PC-9 (cell line): ENCODE measurements around the gene SETD1B. TPM values are rescaled to one million over a fixed set of nuclear protein-coding genes. Genes with fewer than 3 reads are reported as not detected.

Source experiments
- BruUV-seq: library from RNA; stranded (reverse); fragments of 400-500 nt; replicated peaks from 2 replicates; lab custom pipeline; 2021; lab: Mats Ljungman, UMichigan
- CTCF ChIA-PET: fragments of 300-600 bp; sonication (Branson Sonifier 250); formaldehyde crosslinking; loops from one replicate; lab custom pipeline; 2022; ENCODE audit warnings: antibody characterized with exemption; lab: Charles Lee
- POLR2A ChIA-PET: fragments of 300-600 bp; sonication (Branson Sonifier 250); formaldehyde crosslinking; loops from one replicate; lab custom pipeline; 2022; ENCODE audit warnings: antibody characterized with exemption; ENCODE audit not compliant: unreplicated experiment; lab: Charles Lee
- DNase-seq, 2 experiments: peaks; one replicate each; pipeline versions ENCODE4 v3.0.0 to v3.0.0-alpha.2; 2015 to 2022; ENCODE audit warnings: mixed read lengths in 1 of 2
- H2AFZ ChIP-seq: fragments of 200-600 bp; sonication (generic); 2 replicates; pipeline ENCODE4 v1.8.1; 2017; ENCODE audit warnings: antibody characterized with exemption
- H3F3A ChIP-seq: fragments of 200-600 bp; sonication (generic); 2 replicates; pipeline ENCODE4 v1.8.1; 2017; ENCODE audit warnings: antibody characterized with exemption, mild to moderate bottlenecking, low read depth; ENCODE audit not compliant: insufficient read depth
- H3K27ac ChIP-seq: fragments of 200-600 bp; sonication (generic); 2 replicates; pipeline ENCODE4 v1.6.1; 2016; ENCODE audit warnings: mixed run types
- H3K27me3 ChIP-seq: fragments of 200-600 bp; sonication (generic); 2 replicates; pipeline ENCODE4 v1.6.1; 2016; ENCODE audit warnings: low read depth, mixed run types; ENCODE audit not compliant: insufficient read depth
- H3K36me3 ChIP-seq: fragments of 200-600 bp; sonication (generic); 2 replicates; pipeline ENCODE4 v1.6.1; 2016; ENCODE audit warnings: low read depth, mixed run types
- H3K4me1 ChIP-seq: fragments of 200-600 bp; sonication (generic); replicated peaks from 2 replicates; pipeline ENCODE4 v1.6.1; 2016; ENCODE audit warnings: mixed run types; ENCODE audit not compliant: insufficient read depth
- H3K4me2 ChIP-seq: fragments of 200-600 bp; sonication (generic); 2 replicates; pipeline ENCODE4 v1.6.1; 2017; ENCODE audit warnings: mixed run types
- H3K4me3 ChIP-seq: fragments of 200-600 bp; sonication (generic); 2 replicates; pipeline ENCODE4 v1.6.1; 2016; ENCODE audit warnings: mixed run types
- H3K79me2 ChIP-seq: fragments of 200-600 bp; sonication (generic); 2 replicates; pipeline ENCODE4 v1.6.1; 2017; ENCODE audit warnings: low read depth, mixed run types
- H3K9me2 ChIP-seq: fragments of 200-600 bp; sonication (generic); 2 replicates; pipeline ENCODE4 v1.8.1; 2017; ENCODE audit warnings: mild to moderate bottlenecking; ENCODE audit not compliant: insufficient read depth
- H3K9me3 ChIP-seq: fragments of 200-600 bp; sonication (generic); 2 replicates; pipeline ENCODE4 v1.8.1; 2016; ENCODE audit warnings: low read depth; ENCODE audit not compliant: insufficient read depth
- H4K20me1 ChIP-seq: fragments of 200-600 bp; sonication (generic); 2 replicates; pipeline ENCODE4 v1.8.1; 2017; ENCODE audit not compliant: insufficient read depth
- EZH2 ChIP-seq: fragments of 200-600 bp; sonication (generic); IDR thresholded peaks from 2 replicates; pipeline ENCODE4 v1.8.0; 2017; ENCODE audit warnings: antibody characterized with exemption, low read depth
- intact Hi-C: fragments of 100-400 bp; cut with micrococcal nuclease; formaldehyde crosslinking; loops from one replicate; pipeline ENCODE4 v1.10.0; 2022; ENCODE audit not compliant: unreplicated experiment
- total RNA-seq: library from RNA; stranded (reverse); gene quantifications from 2 replicates; pipeline ENCODE4 v1.2.3, GENCODE V29; 2021
- TF ChIP-seq, protein P1 (sequence below): fragments of 200-600 bp; sonication (generic); conservative IDR thresholded peaks from 2 replicates; pipeline ENCODE4 v1.6.1; 2017; ENCODE audit warnings: mixed run types, antibody characterized with exemption, mild to moderate bottlenecking, moderate library complexity

SETD1B gene
- total RNA-seq, 1 experiment from 2014 or later = 22.6 TPM

DNA sequence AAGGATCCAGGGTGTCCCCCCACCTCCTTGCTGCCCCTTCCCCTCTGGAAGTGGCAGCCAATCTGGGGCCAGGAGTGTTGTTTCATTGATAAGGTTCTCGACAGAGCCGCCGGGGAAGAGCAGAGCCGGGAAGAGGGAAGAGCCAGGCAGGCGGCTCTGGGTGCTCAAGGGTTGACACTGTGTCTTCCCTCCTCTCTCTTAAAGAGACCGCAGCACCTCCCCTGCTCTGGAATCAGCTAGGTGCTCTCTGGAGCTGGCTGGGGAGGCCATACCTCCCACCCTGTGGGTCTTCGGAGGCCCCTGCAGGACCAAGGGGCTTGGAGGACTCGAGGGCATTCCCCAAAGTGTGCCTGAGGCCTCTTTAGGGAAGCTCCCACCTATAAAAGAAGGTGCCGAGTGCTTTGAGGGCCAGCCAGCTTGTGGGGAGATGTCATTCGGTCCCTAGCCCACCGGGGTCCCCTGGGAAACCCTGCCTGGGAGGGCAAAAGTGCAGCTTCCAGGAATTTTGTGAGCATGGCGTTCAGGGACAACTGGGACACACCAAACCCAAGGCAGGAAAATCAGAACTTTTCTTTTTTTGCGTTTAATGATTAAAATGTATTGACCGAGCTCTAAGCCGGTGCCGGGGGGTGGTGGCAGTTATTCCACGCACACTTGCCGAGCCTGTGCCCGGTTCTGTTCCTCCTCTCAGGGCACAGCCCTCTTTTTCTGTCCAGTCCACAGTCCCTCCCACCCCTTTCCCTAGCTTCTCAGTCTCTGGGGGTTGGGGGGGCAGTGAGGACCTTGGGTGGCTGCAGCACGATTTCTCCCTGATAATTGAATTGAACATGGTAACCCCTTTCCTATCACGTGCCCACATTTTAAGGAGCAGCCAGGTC is 3.0 kb downstream of the SETD1B start:
- CTCF ChIA-PET = interaction anchor here (0.7 to 1.7 kb wide), 3 partner anchors 11 to 77 kb away, joined by 5 to 8 read pairs (median 6); no protein-coding TSS in a partner anchor
- peaks cover 31% of the 10 kb centered on the region for H3F3A ChIP-seq
- POLR2A ChIA-PET = interaction anchor here (0.6 to 1.1 kb wide), 3 partner anchors 11 to 21 kb away, joined by 4 to 7 read pairs (median 4); no protein-coding TSS in a partner anchor
- no peaks in the 10 kb centered on the region for H3K27me3 ChIP-seq
- intact Hi-C loops = no loop called here
- no peaks in the 10 kb centered on the region for H3K9me3 ChIP-seq
- no peak for DNase-seq
- H3K36me3 ChIP-seq = no peaks in the 10 kb centered on the region
- H4K20me1 ChIP-seq = peaks cover 17% of the 10 kb centered on the region
- no peaks in the 10 kb centered on the region for H3K9me2 ChIP-seq
- no peak overlapping the region for H3K27ac ChIP-seq
- peak overlapping the region; percentile 96 for H3K4me2 ChIP-seq
- peaks cover 27% of the 10 kb centered on the region for H3K4me1 ChIP-seq
- H3K79me2 ChIP-seq = peaks cover 58% of the 10 kb centered on the region
- no TSS peak for BruUV-seq
- peak overlapping the region; percentile 78; the same call in 1 of the 2 replicates for H3K4me3 ChIP-seq
- H2AFZ ChIP-seq = no peak overlapping the region
- no peak for TF ChIP-seq EZH2
- TF ChIP-seq, protein P1, sequence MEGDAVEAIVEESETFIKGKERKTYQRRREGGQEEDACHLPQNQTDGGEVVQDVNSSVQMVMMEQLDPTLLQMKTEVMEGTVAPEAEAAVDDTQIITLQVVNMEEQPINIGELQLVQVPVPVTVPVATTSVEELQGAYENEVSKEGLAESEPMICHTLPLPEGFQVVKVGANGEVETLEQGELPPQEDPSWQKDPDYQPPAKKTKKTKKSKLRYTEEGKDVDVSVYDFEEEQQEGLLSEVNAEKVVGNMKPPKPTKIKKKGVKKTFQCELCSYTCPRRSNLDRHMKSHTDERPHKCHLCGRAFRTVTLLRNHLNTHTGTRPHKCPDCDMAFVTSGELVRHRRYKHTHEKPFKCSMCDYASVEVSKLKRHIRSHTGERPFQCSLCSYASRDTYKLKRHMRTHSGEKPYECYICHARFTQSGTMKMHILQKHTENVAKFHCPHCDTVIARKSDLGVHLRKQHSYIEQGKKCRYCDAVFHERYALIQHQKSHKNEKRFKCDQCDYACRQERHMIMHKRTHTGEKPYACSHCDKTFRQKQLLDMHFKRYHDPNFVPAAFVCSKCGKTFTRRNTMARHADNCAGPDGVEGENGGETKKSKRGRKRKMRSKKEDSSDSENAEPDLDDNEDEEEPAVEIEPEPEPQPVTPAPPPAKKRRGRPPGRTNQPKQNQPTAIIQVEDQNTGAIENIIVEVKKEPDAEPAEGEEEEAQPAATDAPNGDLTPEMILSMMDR = no peak

DNA sequence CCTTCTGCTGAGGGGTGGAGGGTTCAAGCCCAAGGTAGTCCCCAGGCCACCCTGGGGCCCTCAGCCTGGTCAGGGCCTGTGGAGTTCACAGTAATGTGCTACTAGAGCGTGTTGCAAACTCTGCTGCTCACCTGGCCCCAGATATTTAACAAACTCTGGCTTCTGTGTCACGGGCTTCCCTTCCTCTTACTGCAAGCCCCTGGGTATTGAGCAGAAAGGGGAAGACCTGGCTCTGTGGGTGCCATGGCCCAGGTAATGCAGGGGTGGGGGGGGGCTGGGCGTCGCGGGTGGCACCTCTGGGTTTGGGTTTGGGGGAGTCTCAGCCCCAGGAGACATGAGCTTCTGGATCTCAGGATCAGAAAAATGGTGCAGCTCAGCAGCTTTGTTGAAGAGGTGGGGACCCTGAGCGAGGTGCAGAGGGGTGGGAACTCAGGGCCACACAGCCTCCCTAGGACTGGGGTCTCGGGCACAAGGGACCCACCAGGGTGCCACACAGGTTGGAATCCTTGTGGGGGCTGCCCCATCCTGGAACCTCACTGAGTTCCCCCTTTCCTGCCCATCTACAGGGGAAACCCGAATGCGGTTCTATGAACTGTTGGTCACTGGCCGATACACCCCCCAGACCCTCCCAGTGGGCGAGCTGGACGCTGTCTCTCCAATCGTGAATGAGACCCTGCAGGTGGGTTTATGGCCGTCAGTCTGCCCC is 4.0 kb downstream of the SETD1B start:
- no peak for DNase-seq
- Histone ChIP-seq H3F3A (peaks cover 22% of the 10 kb centered on the region), H2AFZ (no peak overlapping the region), H3K36me3 (no peaks in the 10 kb centered on the region), H3K4me1 (peaks cover 27% of the 10 kb centered on the region), H4K20me1 (peaks cover 26% of the 10 kb centered on the region), H3K4me3 (no peak overlapping the region), H3K27me3 (no peaks in the 10 kb centered on the region), H3K79me2 (peaks cover 58% of the 10 kb centered on the region), H3K9me2 (no peaks in the 10 kb centered on the region), H3K4me2 (no peak overlapping the region), H3K9me3 (no peaks in the 10 kb centered on the region), H3K27ac (no peak overlapping the region)
- no TSS peak for BruUV-seq
- CTCF ChIA-PET = interaction anchor here (0.5 kb wide), 1 partner anchor 11 kb away, joined by 7 read pairs; no protein-coding TSS in a partner anchor
- intact Hi-C loops = no loop called here
- no peak for TF ChIP-seq EZH2
- TF ChIP-seq, protein P1 = no peak
- POLR2A ChIA-PET = no interaction called here

DNA sequence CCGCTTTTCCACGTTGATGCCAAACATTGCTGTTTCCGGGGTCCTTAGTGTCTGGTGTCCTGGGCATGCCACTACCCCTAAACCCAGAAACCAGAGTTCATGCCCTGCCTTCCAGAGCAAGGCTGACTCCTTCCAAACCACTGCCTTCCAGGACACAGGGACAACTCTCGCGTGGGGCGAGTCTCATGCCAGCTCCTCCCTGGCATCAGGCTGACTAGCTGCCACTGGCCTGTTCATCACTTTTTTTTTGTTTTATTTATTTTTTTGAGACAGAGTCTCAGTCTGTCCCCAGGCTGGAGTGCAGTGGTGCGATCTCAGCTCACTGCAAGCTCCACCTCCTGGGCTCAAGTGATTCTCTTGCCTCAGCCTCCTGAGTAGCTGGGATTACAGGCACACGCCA is 4.8 kb downstream of the SETD1B start:
- Histone ChIP-seq H3K4me2 (no peak overlapping the region), H2AFZ (no peak overlapping the region), H3K4me1 (peaks cover 27% of the 10 kb centered on the region), H4K20me1 (peaks cover 34% of the 10 kb centered on the region), H3K36me3 (no peaks in the 10 kb centered on the region), H3K4me3 (no peak overlapping the region), H3K27ac (no peak overlapping the region), H3F3A (peaks cover 14% of the 10 kb centered on the region), H3K27me3 (no peaks in the 10 kb centered on the region), H3K9me3 (no peaks in the 10 kb centered on the region), H3K9me2 (no peaks in the 10 kb centered on the region), H3K79me2 (peaks cover 66% of the 10 kb centered on the region)
- POLR2A ChIA-PET = interaction anchor here (0.7 kb wide), 1 partner anchor 231 kb away, joined by 4 read pairs; no protein-coding TSS in a partner anchor
- BruUV-seq = no TSS peak
- no peak for TF ChIP-seq EZH2
- TF ChIP-seq, protein P1 = no peak
- DNase-seq = no peak
- CTCF ChIA-PET = no interaction called here
- intact Hi-C loops = no loop called here
